ENCODE measurements around the gene MRPL53.
"Not testable (repeated sequence)": the region's sequence is repeated elsewhere in the genome, so short reads cannot be mapped to it uniquely, and the experiment has no call there.

MRPL53 gene

DNA sequence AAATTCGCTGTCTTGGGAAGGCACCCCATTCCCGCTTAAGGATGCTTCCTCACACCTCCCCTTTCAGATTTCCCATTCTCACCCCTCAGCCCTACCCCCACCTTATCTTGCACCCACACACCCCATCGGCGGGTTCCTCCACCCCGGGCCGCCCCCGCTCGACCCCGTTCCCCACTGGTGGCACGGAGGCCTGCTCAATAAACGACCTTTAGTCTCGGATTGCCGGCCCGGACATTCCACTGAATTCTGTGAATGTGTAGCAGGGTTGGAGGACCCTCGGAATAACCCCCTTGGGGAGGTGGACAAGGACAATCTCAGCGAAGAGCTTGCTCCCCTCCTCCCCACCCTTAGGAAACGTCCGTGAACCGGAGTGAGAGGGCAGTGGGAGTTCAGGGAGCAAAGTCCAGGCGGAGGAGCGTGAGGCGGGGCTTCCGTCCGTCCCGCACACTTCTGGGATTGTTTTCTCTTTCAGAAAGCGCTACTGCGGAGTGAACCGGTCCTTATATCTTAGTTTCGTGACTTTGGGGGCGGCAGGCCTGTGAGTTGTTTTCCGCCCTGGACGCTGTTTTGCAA lies 29.8 kb upstream of the MRPL53 start:
- DNase-seq = no peak

DNA sequence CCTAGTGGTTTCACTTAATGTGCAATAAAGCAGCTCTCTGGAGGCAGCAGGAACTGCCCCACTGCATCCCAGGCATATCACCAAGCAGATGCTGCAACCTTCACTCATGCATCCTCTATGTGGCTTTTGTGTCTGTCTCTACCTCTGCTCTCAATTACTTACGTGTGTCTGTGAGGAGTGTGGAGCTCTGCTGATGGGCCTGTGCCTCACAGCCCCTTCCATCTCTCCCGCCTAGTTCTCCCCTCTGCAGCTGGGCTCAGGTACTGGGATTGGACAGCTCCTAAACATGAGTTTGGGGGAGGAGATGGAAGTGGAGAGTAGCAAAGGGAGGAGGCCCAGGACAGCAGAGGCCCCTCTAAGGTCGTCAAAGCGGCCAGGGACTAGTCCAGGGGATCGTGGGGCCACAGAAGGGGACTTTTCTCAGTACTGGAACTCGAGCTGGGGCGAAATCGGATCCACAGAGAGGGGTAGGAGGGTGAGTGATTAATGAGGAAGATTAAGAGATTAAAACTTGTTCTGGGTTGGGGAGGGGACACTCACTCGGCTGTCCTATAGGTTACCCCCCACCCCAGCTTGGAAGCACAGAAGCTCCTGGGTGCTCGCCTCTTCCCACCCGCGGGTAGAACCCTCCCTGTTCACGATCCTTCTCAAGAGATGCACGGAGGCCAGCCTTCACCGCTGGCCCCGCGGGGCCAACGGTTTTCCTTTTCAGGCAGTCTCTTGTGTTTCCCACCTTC lies 29.0 kb upstream of the MRPL53 start:
- DNase-seq = no peak

DNA sequence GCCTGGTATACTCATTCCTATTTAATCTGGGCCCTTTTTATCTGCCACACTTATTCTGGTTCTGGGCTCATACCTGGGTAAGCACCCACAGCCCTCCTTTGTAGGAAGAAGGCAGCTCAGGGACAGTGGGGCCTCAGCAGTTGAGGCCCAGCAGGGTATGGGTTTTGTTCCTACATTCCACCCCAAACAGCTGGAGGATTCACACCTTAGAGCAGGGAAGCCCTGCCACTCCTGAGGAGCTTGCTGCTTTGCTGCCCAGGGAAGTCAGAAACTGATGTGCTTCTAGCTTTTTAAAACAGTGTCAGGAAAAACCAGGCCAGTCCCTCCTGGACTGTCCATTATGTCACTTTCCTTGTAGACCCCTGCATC lies 28.1 kb upstream of the MRPL53 start:
- DNase-seq = no peak

DNA sequence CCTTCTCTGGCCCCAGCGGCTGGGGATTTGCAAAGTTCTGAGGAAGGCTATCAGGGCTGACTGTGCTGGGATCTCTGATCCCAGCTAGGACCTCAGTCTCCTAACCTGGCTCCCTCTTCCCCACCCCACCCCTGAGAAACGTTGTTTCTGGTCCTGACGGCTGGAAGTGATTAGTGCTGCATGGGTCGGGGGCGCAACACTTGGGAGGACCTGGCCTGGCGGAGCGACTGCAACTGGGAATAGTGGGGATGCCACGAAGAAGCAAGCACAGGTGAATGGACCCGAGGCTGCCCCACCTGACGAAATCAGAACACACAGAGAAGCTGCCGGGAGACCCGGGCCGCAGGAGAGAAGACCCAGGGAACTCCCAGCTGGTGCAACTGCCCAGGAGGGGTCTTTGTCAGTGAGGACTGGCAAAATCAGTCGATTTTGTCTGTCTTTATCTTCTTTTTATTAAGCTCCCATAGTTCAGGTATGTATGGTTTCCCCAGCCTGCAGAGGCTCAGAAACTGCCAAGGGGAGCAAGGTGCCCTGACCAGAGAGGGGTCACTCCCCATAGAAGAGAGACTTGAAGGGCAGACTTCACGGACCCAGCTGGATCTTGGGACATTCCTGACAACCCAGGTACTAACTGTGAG lies 27.6 kb upstream of the MRPL53 start:
- DNase-seq = no peak

DNA sequence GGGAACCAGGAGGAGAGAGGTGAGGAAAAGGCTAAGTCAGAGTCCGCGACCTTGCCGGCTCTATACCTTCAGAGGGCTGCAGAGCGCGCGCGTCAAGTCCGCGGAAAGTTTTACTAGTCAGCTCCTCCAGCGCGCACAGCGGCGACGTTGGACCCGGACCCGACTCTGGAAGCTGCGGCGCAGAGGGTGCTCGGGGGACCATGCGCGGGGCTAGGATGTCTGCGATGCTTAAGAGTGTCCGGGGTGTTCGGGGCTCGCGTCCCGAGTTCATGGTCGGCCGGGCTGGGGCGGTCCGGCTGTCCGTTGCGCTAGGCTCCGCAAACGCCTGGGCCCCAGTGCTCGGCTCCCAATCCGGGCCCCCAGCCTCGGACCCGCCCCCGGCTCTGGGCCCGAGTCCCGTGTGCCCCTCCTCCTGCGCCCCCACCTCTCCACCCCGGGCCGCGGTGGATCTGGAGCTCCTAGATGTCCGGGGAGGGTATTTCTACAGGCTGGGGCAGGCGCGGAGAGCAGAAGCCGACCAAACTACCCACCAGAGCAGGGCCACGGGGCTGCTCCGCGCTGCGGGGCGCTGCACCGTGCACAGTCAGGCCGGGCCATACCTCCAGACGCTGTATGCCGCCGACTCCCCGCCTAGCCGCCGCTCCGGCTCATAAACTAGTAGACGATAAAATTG lies 26.9 kb upstream of the MRPL53 start, which contains the start of gene LBX2:
TSS of gene LBX2 (minus strand) at position 337 of the 673 bp plus-strand sequence. CDS start at position 271, 66 bp downstream.
- peak; percentile 68 for DNase-seq

DNA sequence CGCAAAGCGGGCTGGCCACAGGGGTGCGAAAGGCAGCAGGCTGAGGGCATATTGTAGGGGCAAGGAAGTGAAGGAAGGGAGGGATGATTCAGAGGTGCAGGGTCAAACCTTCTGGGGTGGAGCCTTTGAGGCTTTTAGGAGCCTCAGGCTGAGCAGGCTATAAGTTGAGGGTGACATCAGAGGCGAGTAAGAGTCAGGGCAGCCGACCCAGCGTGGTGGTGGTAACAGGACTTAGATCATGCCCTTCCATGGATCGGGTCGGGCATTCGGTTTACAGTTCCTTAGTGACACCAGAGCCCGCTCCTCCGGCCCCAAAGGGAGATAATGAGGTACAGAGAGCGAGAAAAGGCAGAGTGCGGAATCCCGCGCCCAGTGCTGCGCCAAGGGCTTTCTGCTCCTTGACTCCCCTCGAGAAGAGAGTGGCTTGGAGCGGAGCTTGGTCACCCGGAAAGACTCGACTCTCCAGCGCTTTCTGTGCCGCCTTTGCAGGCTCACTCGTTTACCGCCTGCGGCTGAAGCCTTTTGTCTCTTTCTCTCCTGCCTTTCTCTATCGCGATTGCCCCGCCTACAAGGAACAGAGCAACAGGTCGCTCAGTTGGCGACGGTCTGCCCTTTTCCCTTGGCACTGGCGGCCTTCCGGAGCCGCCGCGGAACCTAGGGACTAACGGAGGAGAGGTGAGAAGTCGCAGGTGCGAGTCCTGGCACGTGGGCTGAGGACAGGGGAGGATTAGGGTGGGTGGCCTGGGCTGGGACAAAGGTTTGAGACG lies 26.2 kb upstream of the MRPL53 start:
- peak; percentile 66 for DNase-seq

DNA sequence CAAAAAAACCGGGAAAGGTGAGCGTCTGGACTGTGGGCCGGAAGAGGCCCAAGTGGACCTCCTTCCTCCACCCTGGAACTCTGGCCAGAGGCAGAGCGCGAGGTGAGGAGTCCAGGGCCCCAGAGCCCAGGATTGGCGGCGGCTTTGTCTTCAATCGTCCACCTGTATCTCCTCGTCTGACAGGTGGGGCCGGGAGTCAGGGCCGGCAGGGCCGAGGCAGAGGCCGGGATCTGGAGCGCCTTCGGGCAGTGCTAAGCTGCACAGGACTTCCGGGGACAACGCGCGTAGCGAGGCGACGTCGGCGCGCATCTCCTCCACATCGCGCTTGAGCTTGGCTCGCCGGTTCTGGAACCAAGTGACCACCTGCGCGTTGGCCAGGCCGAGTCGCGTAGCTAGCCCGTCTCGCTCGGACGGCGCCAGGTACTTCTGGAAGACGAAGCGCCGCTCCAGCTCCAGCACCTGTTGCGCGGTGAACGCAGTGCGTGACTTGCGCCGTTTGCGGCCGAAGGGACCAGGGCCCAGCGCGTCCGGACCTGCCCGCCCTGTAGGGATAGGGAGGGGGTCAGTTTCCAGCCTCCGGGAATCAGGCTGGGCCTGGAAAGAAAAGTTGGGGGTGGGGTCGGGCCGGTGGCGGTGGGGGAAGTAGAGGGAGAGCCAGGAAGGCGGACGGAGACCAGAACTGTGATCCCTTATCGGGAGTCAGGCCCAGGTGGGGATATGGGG lies 25.5 kb upstream of the MRPL53 start:
- DNase-seq = peak; percentile 56

DNA sequence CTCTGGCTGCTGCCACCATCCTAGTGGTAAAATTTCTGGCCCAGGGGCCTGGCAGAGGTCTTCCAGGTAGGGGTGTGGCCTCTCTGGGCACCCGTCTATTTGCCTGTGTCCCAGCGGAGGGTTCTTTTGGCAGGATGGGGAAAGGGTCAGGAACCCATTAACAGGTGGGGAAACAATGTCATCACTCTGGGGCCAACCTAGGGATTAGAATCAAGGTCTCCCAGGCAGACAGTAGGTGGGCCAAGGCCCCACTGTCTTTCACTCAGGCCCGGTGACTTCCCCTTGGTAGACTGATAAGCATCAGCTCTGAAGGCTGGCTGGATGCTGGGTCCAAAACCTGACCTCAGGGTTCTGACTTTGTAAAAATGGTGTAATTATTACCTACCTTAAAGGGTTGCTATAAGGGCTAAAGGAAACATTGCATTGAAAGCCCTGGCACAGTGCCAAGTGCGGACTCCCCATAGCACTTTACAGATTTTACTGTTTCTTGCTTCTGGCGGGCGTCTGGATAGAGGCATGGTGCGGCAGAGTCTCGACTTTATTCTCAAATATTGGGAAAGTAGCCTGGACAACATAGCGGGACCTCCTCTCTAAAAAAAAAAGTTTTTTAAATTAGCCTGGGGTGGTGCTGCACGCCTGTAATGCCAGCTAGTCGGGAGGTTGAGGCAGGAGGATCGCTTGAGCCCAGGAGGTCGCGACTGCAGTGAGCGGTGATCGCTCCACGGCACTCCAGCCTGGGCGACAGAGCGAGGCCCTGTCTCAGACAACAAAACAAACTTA lies 24.7 kb upstream of the MRPL53 start:
- DNase-seq = no peak

DNA sequence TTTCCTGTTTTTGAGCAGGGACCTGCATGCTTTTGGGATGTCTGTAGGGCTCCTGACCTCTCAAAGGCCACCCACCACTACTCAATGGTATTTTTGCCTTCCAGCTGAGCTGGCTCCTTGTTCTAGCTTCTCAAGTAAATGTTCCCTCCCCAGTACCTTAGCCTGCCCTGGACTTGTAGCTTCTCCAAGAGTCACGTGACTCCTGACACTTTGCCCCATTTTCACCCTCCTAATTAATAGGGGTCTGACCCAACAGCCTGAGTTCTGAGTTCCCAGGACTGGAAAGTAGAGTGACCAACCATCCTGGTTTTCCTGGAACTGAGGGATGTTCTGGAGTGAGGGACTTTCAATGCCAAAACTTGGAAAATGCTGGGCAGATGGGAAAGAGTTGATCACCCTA lies 23.0 kb upstream of the MRPL53 start:
- no peak for DNase-seq

DNA sequence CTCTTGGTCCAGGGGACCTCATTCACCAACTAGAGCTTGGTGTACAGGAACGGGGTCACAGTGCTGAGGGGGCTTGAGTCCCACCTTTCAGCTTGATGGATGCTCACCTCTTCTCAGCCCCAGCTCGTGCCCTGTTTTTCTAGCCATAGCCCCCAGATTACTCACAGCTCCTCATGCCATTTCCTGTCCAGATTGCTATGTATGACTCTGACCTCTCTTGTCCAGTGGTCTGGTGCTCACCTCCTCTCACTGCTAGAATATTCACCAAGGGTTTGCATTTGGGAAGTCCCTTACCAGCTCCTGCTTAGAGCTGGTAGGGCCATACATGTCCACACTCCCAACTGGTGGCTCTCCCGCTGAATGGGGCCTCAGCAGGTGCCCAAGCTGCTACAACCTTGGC lies 21.1 kb upstream of the MRPL53 start:
- DNase-seq = no peak

DNA sequence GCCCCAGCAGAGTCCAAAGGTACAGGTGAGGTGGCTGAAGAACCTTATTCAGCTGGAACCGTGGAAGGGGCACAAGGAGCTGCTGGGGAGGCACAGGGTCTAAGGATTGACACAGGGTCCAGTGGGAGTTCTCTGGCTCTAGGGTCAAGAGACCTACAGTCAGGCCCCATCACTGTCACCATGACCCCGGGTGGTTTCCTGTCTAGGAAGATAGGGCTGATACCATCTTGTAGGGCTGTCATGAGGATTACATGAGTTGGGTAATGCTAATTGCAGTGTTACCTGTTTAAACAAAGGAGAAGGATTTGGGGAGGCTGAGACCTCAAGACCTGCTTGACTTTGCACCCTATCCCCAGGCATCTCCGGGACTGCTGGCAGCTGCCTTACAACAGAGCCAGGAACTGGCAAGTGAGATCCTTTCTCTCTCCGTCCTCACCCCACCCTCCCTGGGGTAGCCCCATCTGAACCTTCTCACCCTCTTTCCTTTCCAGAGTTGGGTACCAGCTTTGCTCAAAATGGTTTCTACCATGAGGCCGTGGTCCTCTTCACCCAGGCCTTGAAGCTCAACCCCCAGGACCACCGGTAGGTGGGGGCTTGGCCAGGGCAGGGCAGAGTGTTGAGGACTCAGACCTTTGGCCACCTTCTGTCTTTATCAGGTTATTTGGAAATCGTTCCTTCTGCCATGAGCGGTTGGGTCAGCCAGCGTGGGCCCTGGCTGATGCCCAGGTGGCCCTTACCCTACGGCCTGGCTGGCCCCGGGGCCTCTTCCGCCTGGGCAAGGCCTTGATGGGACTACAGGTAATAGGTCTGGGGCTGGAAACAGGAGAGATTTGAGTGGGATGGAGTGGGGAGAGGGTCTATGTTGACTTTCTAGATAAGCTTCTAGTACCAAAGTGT lies 19.4 kb upstream of the MRPL53 start:
- DNase-seq = no peak

DNA sequence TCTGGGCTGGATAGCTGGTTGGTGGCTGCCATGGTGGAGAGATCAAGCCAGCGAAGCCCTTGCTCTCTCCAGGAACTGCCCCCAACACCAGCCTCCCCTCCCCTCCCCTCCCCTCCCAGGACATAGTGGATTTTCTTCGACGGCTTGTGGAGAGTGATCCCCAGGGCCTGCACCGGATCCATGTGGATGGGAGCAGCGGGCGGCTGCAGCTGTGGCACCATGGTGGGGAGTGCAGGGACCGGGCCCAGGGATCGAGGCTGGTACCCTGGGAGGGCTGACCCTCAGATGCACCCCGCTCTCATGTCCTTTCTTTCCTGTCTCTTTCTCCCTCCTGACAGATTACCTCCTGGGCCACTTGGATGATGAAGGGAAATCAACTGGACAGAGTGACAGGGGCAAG lies 17.4 kb upstream of the MRPL53 start:
- DNase-seq = no peak

DNA sequence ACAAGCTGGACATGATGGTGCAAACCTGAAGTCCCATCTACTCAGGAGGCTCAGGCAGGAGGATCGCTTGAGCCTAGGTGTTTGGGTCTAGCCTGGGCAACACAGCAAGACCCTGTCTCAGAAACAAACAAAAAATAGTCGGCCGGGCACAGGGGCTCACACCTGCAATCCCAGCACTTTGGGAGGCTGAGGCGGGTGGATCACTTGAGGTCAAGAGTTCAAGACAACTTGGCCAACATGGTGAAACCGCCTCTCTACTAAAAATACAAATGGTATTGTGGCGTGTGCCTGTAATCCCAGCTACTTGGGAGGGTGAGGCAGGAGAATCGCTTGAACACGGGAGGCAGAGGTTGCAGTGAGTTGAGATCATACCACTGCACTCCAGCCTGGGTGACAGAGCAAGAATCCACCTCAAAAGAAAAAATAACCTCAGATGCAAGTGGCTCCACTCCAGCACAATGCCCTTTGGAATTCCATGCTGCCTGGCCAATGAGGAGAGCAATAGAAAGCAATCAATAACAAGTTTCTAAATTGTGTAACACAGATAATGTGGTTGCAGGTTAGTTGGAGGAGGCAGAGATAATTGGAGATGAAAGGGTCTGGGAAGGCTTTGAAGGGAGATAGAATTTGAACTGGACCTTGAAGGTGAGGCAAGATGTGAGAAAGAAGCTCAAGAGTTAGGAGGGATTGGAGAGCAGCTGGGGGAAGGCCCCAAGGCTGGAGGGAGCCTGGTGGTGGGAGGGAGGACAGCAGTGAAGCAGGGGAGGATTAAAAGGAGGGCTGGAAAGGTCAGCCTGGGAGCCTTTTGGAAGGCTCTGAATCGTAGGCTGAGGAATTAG lies 16.4 kb upstream of the MRPL53 start:
- DNase-seq = no peak

DNA sequence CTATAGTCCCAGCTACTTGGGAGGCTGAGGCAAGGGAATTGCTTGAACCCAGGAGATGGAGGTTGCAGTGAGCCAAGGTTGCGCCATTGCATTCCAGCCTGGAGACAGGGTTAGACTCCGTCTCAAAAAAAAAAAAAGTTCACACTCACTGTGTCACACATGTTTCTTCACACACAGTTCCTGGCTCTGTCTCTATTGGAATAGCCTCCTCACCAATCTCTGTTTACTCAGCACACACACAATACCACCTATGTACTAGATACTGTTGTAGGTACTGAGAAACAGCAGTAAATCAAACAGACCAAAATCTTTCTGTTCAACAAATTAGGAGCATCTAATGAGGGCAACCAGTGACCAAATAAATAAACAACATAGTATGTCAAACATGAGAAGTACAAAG lies 13.7 kb upstream of the MRPL53 start:
- no peak for DNase-seq

DNA sequence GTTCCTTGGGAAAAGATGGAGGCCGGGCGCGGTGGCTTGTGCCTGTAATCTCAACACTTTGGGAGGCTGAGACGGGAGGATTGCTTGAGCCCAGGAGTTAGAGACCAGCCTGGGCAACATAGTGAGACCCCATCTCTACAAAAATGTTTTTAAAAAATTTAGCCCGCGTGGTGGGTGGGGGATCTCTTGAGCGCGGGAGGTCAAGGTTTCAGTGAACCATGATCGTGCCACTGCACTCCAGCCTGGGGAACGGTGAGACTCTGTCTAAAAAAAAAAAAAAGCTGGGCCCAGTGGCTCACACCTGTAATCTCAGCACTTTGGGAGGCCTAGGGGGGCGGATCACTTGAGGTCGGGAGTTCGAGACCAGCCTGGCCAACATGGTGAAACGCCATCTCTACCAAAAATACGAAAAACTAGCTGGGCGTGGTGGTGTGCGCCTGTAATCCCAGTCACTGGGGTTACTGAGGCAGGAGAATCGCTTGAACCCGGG lies 11.2 kb upstream of the MRPL53 start:
- DNase-seq = not testable (repeated sequence)

DNA sequence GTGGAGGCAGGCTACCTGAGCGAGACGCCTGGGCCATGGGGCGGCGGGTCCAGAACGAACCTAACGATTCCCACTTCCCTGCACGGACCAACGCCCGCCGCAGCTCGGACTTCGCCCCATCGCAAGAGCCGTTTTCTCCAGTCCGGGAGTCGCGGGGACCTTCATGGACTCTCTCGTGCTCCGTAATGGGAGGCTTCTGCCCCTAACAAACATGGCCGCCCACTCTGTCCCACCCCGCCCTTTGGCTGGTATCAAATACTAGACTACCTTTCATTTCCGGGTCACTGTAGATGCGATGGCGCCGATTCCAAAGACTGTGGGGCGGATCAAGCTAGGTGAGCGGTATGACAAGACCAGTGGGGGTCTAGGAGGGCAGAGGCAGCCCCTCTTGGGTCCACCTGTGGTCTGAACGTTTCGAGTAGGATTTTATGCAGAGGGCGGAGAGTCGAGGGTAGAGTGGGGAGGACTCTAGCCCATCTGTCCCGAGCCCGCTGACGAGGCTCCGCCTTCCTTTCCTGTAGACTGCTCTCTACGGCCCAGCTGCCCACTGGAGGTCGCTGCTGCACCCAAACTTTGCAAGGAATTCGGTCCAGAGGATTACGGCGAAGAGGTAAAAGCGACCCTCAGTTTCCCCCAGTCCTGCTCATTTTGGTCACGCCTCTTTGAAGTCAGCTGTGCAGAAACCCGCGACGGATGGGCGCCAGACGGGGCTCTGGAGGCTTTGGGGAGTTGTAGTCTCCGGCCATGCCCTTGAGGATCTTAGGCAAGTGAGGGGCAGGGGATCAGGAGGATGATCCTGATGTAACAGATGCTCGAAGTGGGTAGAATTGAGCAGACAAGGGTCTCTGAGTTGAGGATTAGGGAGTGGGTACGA lies 10.6 kb upstream of the MRPL53 start, which contains the start of the genes CCDC142 and TTC31:
TSS of gene CCDC142 (minus strand) at position 198 of the 874 bp plus-strand sequence. CDS start at position 37, 161 bp downstream.
TSS of gene TTC31 (plus strand) at position 281 of the 874 bp plus-strand sequence. CDS start at position 296, 15 bp downstream.
- DNase-seq = peak; percentile 99

DNA sequence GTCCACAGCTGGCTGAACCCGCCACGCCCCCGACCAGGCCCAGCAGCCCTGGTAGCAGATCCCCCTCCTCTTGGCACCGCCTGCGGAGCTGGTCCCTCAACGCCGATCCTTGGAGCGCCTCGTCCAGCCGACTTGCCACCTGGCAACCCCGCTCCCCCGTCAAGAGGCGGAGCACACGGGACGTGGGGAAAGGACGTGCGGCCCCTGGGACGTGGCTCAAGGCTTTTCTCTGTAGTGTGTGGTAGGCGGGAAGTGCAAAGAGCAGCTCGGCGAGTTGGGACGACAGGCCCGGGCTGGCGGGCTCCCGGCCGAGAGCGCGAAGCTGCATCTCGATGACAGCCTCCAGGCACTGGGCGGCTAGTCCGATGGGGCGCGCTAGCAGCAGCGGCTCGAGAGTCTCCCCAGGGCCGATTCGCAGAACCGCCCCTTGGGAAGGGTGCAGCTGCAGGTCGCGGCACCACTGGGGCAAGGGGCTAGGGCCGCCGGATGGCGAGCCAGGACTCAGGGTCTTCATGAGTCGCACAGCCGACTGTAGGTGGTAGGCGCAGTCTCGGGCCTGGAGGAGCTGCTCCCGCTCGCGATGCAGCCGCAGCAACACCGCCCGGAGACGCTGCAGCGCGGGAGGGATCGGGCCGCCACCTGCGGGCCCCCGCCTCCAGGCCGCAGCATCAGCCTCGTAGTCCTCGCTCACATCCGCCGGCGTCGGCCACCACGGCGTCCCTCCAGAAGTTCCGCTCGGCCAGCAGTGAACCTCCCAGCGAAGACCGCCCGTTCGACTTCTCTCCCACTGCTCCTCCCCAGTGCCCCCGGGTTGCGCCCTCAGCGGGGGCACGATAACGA lies 9.7 kb upstream of the MRPL53 start:
- DNase-seq = peak; percentile 84

Measured in hematopoietic multipotent progenitor cell treated with erythropoietin and hydrocortisone succinate and interleukin-3 and kit ligand, for 4 days (in vitro differentiated cells).